Urothelium cell line (cell line): ENCODE measurements around the gene RASSF8.
A peak's percentile ranks its signal among the peaks of the same experiment; 100 is the strongest.

ENCODE experiments used
- DNase-seq: peaks from one replicate; pipeline ENCODE4 v3.0.0; 2011; ENCODE audit warnings: low spot score, mixed read lengths
- FAIRE-seq: peaks from 2 replicates; lab custom pipeline; 2011; peaks lifted over from hg19 to GRCh38; lab: Jason Lieb, UNC

The RASSF8 gene

GRCh38 chr12:26027401-26027800 lies 68.9 kb downstream of the RASSF8 start:
- DNase-seq = no peak
- no peak for FAIRE-seq

- FAIRE-seq = no peak
- peak; percentile 39 for DNase-seq
Observed at GRCh38 chr12:26028953-26029735, 70.7 kb downstream of the RASSF8 start.

GRCh38 chr12:26029736-26030022 lies 71.2 kb downstream of the RASSF8 start:
- FAIRE-seq = no peak
- no peak for DNase-seq

- DNase-seq (no peak), FAIRE-seq (no peak)
Observed at GRCh38 chr12:26030371-26030770, 71.9 kb downstream of the RASSF8 start.

GRCh38 chr12:26031318-26031717 lies 72.8 kb downstream of the RASSF8 start:
- no peak for FAIRE-seq
- DNase-seq = no peak

DNA sequence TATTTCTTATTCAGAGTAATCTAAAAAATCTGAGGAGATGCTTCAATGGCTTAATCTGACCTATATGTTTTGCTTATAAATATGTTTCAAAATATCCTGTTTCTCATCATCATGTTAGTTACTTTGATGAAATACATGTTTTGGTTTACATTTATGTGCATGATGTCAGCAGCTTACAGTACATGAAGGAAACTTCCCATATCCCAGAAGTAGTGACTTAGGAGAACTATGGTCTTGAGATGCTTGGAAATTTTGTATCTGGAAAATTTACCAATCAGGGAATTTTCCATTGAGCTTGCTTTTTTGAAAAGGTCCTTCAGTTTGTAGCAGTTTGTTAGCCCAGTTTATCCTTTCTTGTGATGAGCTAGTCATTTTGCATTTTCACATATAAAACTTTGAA lies 73.3 kb downstream of the RASSF8 start:
- DNase-seq (no peak), FAIRE-seq (no peak)

GRCh38 chr12:26032290-26032689 lies 73.8 kb downstream of the RASSF8 start:
- DNase-seq (no peak), FAIRE-seq (no peak)

- FAIRE-seq (no peak), DNase-seq (no peak)
Observed at GRCh38 chr12:26032719-26033241, 74.3 kb downstream of the RASSF8 start.

DNA sequence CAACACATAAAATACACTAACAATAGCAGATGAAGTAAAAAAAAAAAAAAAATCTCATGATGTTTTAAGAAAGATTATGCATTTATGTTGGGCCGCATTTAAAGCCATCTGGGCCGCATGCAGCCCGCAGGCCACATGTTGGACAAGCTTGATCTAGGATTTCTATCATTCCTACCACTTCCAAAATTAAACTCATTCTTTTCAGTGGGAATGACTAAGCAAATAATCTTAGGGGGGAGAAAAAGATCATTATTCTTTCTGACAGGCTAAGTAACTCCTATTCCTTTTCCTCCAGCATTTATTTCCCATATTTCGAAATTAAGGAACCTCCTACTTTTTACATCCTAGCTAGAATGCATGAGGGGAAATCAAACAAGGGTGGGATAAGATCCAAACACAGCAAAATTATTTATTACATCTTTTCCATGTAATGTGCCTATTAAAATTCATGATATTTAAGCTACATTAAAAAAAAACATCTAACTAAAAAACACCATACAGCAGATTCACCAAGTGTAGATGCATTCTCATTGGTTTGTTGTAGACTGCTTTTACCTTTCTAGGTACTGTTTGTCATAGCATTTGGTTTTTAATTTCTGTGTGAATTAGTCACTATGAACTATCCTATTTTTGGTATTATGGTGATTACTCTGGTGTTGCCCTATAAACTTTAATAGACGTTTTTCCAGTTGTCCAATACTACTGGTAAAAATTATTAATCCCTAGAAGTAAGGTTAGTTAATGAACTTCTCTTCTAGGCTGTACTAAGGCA lies 76.1 kb downstream of the RASSF8 start:
- DNase-seq (no peak), FAIRE-seq (no peak)

- no peak for DNase-seq
- FAIRE-seq = no peak
Observed at GRCh38 chr12:26036877-26037276, 78.4 kb downstream of the RASSF8 start.

DNA sequence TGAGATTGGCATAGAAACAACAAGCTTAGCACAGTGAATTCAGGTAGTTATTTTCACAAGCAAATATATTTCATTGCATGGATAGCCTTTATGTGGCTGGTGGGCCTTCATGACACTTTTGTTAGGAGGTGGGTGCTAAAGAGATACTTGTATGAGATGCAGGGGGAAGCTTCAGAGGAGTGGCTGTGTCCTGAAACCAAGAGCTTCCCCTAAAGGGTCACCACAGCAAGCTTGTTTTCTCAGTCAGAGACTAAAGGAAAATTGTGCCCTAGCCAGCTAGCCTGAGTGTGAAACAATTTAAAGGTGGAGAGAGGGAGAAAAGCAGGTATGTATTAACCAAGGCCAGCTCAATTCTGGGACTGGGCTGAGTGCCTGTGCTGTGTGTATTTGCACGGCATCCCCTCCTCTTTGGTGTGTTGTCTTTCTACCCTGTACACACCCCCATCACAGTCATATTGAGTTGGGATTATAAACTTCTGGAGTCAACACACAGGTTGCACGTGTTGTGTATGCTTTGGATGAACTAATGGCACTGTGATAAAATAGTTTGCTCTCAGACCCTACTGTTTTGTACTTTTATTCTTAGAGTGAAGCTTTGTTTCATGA lies 79.2 kb downstream of the RASSF8 start:
- DNase-seq (no peak), FAIRE-seq (no peak)

DNA sequence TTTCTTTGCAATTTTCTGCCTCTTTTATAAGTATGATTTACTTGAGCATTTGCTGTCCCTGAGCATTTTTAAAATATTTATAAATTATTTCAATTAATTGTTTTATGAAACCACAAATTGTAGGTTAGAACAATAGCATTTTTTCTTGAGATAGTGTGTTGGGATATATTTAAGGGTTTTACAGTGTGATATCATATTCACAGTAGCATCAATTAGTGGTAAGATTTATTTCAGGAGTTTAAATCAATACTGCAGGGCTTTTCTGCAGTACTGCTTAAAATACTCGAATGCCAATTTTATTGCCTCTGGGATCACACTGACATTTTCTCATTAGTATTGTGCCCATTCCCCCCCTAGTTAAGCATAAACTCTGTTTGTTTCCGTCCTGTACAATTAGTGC lies 84.2 kb downstream of the RASSF8 start:
- FAIRE-seq (no peak), DNase-seq (no peak)

GRCh38 chr12:26043135-26044006 lies 84.9 kb downstream of the RASSF8 start:
- DNase-seq = no peak
- no peak for FAIRE-seq

GRCh38 chr12:26044007-26044394 lies 85.5 kb downstream of the RASSF8 start:
- DNase-seq (no peak), FAIRE-seq (no peak)

GRCh38 chr12:26044592-26044991 lies 86.1 kb downstream of the RASSF8 start:
- FAIRE-seq (no peak), DNase-seq (no peak)

DNA sequence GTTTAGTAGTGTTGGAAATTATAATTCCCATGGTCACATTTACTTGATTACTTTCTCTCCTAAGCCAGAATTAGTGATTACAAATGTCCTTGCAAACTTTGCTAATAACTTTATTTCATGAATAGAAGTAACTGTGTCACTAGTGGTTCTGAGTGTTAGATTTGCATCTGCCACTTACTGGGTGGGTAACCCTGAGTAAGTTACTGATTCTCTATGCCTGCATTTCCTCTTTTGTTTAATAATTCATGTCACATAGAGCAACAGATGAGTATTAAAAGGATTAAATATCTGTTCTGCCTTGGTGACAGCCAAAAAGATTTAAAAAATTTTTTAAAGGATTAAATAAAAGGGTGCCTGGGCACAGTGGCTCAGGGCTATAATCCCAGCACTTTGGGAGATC lies 87.7 kb downstream of the RASSF8 start:
- DNase-seq (no peak), FAIRE-seq (no peak)

DNA sequence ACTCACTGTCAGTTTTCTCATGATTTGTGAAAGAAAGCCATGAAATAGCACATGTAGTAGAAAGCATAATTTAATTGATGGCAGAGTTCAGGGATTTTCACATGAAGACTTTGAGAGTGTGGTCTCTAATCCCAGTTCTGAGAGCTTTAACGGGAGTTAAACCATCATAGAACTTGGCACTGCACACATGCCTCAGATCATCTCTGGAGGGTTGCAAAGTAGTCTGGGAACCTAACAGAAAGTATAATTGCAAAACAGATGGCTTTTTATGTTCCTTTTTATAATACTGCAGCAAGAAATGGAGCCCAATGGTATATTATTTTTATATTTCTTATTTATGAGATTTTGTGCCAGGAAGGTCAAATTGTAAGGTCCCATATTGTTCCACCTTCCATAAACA lies 88.4 kb downstream of the RASSF8 start:
- DNase-seq (no peak), FAIRE-seq (no peak)

GRCh38 chr12:26047401-26048226 lies 89.1 kb downstream of the RASSF8 start:
- FAIRE-seq (no peak), DNase-seq (no peak)

DNA sequence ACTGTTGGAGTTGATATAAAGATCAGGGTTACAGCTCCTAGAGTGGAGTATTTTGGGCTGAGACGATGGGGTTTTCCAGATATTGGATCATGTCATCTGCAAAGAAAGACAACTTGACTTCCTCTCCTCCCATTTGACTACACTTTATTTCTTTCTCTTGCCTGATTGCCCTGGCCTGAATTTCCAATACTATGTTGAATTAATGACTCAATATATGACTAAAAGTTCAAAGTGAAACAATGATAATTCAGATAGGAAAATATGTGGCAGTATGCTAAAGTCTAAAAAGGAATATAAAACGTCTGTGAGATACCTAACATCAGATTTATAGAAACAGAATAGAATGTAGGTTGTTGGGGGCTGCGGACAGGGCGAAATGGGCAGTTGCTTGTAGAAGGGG lies 94.2 kb downstream of the RASSF8 start:
- FAIRE-seq = no peak
- no peak for DNase-seq

GRCh38 chr12:26054383-26054782 lies 95.9 kb downstream of the RASSF8 start:
- FAIRE-seq (no peak), DNase-seq (no peak)
